ENCODE results near the gene DYNLRB2. TPM values are rescaled to one million over a fixed set of nuclear protein-coding genes. Genes with fewer than 3 reads are reported as not detected.

DYNLRB2 gene
- total and polyA plus RNA-seq, 4 donors, result 0.58 to 0.92 TPM; not detected in 2

GRCh38 chr16:80517846-80518245 is 22.9 kb upstream of the DYNLRB2 start:
- no peaks in the 10 kb centered on the region for H3K36me3 ChIP-seq (ENCODE audit: control insufficient read depth in 4 of 4, insufficient read depth in 3 of 4, low read depth in 1 of 4, low read length in 3 of 4)
- no peak overlapping the region for H3K9ac ChIP-seq (ENCODE audit: low read depth in 1 of 2, low read length in 2 of 2)
- H3K4me1 ChIP-seq (ENCODE audit: control insufficient read depth in 4 of 4, insufficient read depth in 4 of 4, low read length in 3 of 4), result no peaks in the 10 kb centered on the region
- WGBS, result 92% methylated on average over 2 of the region's 2 CpGs
- no peak for TF ChIP-seq EGR1 (IDR thresholded peaks at IDR 0.05; ENCODE audit: low read depth in 2 of 2)
- no peak for TF ChIP-seq JUND (IDR thresholded peaks at IDR 0.05)
- TF ChIP-seq HNF4A (conservative IDR thresholded peaks at IDR 0.05), result no peak
- TF ChIP-seq FOXA1 (IDR thresholded peaks at IDR 0.05), result no peak
- TF ChIP-seq ZBTB33 (IDR thresholded peaks at IDR 0.05), result no peak
- TF ChIP-seq GABPA (IDR thresholded peaks at IDR 0.05 in 1 of 2, conservative IDR thresholded peaks at IDR 0.05 in 1 of 2), result no peak
- TF ChIP-seq TAF1 (conservative IDR thresholded peaks at IDR 0.05), result no peak
- no peak for TF ChIP-seq ATF3 (IDR thresholded peaks at IDR 0.05)
- no peak for TF ChIP-seq FOXA2 (IDR thresholded peaks at IDR 0.05)
- TF ChIP-seq HNF4G (IDR thresholded peaks at IDR 0.05), result no peak
- H3K27me3 ChIP-seq (ENCODE audit: control insufficient read depth in 4 of 4, insufficient read depth in 4 of 4, low read length in 3 of 4), result no peaks in the 10 kb centered on the region
- H3K9me3 ChIP-seq (ENCODE audit: control insufficient read depth in 4 of 4, low read length in 3 of 4), result no peaks in the 10 kb centered on the region
- no peak overlapping the region for H3K4me3 ChIP-seq (ENCODE audit: low read depth in 1 of 3, low read length in 3 of 3)
- no peak overlapping the region for H3K27ac ChIP-seq (ENCODE audit: low read depth in 1 of 2, low read length in 2 of 2)
- DNase-seq (ENCODE audit: low spot score), result no peak

GRCh38 chr16:80518436-80518835 is 22.4 kb upstream of the DYNLRB2 start:
- H3K27me3 ChIP-seq (ENCODE audit: control insufficient read depth in 4 of 4, insufficient read depth in 4 of 4, low read length in 3 of 4), result no peaks in the 10 kb centered on the region
- no peaks in the 10 kb centered on the region for H3K9me3 ChIP-seq (ENCODE audit: control insufficient read depth in 4 of 4, low read length in 3 of 4)
- 54% methylated on average over 7 of the region's 7 CpGs for WGBS
- H3K4me3 ChIP-seq (ENCODE audit: low read depth in 1 of 3, low read length in 3 of 3), result no peak overlapping the region
- no peaks in the 10 kb centered on the region for H3K4me1 ChIP-seq (ENCODE audit: control insufficient read depth in 4 of 4, insufficient read depth in 4 of 4, low read length in 3 of 4)
- no peak for DNase-seq (ENCODE audit: low spot score)
- no peaks in the 10 kb centered on the region for H3K36me3 ChIP-seq (ENCODE audit: control insufficient read depth in 4 of 4, insufficient read depth in 3 of 4, low read depth in 1 of 4, low read length in 3 of 4)
- TF ChIP-seq RXRA (IDR thresholded peaks at IDR 0.05), result no peak
- TF ChIP-seq SP1 (IDR thresholded peaks at IDR 0.05), result no peak
- no peak for TF ChIP-seq FOXA1 (IDR thresholded peaks at IDR 0.05)
- TF ChIP-seq RAD21 (IDR thresholded peaks at IDR 0.05), result no peak
- TF ChIP-seq REST (IDR thresholded peaks at IDR 0.05), result no peak
- TF ChIP-seq EGR1 (IDR thresholded peaks at IDR 0.05; ENCODE audit: low read depth in 2 of 2), result no peak
- TF ChIP-seq FOXA2 (IDR thresholded peaks at IDR 0.05), result no peak
- no peak for TF ChIP-seq ZBTB33 (IDR thresholded peaks at IDR 0.05)
- TF ChIP-seq JUND (IDR thresholded peaks at IDR 0.05), result no peak
- TF ChIP-seq ATF3 (IDR thresholded peaks at IDR 0.05), result no peak
- no peak overlapping the region for H3K27ac ChIP-seq (ENCODE audit: low read depth in 1 of 2, low read length in 2 of 2)
- no peak overlapping the region for H3K9ac ChIP-seq (ENCODE audit: low read depth in 1 of 2, low read length in 2 of 2)
